OCI-LY3 (cell line): ENCODE results near the gene FHIP2A.

Source experiments
- CTCF ChIP-seq: fragments of 200-600, 300-600 bp; sonication (generic); IDR thresholded peaks from 2 replicates; pipeline ENCODE4 v1.5.1; 2014; ENCODE audit warnings: antibody characterized with exemption, low read length, low read depth
- EZH2phosphoT487 ChIP-seq: fragments of 200-600 bp; shearing (Covaris generic); IDR thresholded peaks from 2 replicates; pipeline ENCODE4 v1.6.1; 2018; ENCODE audit warnings: antibody characterized with exemption, mixed run types, low read depth

DNA sequence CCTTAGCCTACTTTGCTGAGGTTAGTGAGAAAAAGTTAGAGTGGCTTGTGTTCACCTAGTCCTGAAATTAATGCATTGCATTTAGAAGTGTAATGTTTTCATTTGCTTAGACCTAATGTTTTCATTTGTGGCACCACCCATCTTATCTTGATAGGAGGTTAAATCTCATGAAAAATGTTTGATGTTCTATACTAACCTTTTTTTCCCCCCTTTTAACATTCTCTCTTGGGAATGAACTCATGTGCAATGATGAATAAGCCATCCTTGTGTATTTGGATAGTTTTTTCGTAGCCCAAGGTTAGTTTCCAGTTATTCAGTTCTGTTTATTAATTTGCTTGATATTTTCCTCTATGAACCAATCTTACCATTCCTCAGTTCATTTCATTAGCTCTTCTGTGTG is 2.8 kb downstream of the FHIP2A start:
- TF ChIP-seq CTCF (no peak), EZH2phosphoT487 (no peak)
